ENCODE data around the gene RALGDS.

RALGDS gene

DNA sequence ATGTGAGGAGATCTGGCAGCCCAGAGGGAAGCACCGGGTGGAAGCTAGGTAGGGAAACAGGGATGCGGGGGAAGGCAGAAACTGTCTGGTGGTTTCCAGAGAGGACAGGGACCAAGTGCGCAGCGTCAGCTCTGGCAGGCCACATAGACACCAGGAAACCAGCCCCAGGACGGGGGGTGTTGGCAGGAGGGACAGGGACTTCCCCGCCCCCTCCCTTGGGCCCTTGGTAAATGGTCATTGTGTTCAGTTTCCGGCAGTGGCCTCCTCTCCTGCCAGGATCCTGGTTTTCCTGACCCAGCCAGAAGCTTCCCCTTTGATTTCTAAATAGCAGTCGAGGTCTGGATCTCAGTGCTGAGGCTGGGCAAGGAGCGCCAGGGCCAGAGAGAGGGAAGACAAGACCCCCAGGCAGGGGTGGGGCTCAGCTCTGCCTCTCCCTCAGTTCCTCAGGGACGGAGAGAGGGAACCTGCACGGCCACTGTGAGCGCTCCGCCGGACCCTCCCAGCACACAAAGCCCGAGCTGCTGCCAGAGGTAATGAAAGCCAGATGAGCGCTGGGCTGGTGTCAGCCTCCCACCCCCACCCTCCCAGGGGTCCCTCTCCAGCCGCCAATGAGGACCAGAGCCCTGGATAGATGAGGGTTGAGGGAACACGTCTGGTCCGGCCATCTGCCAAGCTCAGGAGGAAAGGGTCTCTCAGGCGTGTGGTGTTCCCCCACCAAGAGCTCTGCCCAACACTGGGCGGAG, 1.8 kb downstream of the RALGDS start:
- DNase-seq (ENCODE audit: low spot score), result no peak

DNA sequence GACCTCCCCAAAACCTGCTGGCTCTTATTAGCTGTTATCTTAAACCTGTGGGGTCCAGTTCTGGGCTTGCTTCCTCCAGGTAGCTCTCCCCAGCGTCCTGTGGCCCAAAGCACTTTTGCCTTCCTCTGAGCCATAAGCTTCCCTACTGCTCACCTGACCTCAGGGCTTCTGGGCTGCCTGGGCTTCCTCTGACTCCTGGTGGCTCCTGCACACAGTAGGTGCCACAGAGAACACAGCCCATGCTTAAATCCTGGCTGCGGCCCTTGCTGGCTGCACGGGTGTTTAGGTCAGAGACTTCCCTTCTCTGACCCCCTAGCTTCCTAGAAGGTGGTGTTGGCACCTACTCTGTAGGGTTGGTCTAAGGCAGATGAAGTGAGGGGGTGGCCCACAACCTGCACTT, 2.5 kb downstream of the RALGDS start:
- no peak for DNase-seq (ENCODE audit: low spot score)

DNA sequence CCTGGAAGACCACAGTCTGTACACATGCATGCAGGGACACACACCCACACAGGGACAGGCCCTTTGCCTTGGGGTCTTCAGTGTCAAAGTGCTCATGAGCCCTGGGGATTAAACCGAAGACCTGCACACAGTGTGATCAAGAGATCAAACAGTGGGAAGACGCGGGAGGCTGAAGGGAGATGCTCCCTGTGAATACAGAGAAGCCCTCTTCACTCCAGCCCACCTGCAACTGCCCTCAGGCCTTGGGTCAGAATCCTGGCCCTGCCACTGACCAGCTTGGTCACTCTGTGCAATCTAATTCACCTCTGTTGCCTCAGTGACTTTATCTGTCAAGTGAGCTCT, 2.9 kb downstream of the RALGDS start:
- no peak for DNase-seq (ENCODE audit: low spot score)

DNA sequence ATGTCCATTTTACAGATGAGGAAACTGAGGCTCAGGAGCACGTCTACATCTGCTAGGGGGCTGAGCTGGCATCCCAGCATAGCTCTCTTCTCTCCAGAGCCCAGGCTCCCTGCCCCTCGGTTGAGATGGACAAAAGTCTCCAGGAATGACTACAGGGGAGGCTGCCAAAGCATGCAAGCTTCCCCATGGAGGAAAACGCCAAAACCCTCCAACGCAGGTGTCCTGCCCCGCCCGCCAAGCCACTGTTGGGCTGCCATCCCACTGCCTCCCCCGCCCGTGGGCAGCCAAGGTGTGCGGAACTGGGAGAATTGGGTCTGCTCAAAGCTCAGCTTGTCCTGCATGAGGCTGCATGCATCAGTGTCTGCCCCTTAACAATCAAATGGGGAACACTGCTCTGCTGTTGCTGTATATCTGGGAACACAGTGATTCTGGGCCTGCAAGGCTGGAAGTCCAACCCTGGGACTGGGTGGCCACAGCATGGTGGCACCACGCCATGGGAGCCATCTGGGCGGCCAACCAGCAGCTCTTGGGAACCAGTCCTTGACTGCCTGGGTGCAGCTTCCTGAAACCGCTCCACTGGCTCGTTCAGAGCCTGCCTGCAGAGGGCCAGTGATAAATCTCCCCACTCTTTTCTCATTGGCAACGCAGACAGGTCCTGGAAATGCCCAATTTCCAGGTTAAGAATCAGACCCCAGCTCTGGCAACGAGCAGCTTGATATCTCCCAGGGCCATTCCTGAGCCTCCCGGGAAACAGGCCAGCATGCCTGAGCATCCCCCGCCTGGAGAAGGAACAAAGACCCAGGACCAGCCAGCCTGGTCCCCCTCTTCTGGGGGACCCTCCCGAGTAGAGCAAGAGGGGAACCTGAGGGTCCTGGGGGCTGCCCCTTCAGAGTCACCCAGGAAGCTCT, 3.5 kb downstream of the RALGDS start:
- no peak for DNase-seq (ENCODE audit: low spot score)

DNA sequence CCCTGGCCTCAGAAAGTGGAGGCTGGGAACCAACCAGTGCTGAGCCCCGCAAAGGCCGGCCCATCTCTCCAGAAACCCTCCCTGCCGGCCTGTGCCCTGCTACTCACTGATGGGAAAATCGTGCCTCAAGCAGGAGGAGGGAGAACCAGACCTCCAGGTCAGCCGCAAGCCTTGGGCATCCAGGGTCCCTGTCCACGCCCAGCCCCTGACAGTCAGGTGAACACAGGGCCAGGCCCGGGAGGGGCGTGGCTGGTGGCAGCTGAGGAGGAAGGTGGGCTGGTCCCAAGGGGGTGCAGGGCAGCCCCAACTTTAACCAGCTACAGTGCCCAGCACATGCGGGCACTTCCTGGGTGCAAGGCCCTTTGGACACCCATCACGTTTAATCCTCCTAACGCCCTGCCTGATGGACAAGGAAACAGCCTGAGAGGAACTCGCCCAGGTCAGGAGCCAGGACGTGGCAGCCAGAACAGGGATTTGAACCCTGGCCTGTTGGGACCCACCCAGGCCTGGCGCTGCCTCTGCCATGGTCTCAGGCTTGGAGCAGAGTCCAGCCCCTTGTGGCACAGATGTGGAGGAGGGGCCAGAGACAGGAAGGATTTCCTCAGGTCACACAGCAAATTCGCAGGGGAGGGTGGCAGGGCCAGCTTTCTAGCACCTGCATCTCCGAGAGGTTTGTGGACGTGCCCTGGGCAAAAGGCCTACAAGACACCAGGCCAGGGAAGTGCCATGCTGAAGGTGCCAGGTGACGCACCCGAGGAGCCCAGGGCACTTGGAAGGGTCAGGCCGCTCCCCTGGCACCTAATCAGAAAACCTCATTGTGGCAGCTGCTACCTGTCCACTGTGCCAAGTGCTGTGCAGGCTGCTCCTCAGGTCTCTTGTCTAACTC, 4.5 kb downstream of the RALGDS start:
- no peak for DNase-seq (ENCODE audit: low spot score)

DNA sequence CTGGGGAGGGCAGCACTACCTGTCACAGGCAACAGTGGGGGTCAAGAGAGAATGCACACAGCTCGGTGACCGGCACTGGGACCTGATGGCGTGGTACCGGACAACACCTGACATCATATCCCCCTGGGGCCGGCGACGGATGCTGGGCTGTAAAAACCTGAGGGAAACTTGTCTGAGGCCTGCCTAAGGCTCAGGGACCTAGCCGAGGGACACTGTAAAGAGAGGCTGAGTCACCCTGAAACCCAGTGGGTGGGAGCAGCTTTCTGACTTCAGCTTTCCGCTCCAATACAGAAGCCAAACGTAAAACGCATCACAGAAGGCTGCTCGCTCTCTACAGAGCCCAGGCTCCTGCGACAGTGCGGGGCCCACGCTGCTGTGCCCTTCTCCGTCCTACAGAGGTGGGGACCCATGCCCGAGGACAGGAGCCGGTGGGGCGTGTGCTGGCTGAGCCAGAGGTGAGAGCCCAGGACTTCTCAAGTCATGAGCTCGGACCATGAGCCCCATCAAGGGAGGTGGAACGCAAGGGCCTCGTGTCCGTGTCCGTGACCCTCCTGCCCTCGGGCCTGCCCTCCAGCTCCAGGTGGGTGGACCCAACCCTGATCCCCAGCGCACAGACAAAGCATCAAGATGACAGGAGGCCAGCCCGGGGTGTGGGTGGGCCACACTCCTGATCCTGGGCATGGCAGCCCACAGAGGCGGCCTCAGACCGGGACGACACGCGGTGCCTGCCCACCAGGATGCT, 5.3 kb downstream of the RALGDS start:
- no peak for DNase-seq (ENCODE audit: low spot score)

DNA sequence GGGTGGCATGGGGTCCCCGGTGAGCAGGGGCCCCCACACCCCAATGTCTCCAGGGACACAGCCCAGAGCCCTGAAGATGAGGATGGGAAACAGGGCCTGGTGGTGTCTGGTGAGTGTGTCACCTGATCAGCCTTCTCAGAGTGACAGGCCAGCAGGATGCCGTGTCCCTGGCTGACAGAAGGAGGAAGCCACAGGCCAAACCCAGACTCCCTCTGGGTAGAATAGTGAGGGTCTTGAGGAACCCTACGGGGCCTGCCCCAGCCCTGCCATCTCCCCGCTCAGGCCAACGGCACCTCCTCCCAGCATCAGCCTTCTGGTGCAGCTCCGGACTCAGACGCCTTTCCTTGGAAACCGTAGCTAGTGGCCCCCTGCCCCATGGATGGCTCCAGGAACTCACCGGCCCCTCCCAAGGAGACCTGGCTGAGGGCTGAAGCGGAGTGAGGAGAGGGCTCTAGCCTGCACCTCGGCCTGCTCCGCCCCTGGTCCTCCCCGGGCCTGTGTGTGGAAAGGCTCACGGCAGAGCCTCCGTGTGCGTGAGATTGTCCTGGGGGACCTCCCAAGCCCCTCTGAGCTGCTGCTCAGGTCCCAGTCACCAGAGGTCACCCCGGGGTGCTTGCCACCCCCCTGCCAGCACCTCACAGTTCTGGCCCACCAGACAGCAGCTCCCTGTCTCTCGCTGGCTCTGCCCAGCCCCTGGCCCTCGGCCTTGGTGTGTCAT, 6.0 kb downstream of the RALGDS start:
- no peak for DNase-seq (ENCODE audit: low spot score)

DNA sequence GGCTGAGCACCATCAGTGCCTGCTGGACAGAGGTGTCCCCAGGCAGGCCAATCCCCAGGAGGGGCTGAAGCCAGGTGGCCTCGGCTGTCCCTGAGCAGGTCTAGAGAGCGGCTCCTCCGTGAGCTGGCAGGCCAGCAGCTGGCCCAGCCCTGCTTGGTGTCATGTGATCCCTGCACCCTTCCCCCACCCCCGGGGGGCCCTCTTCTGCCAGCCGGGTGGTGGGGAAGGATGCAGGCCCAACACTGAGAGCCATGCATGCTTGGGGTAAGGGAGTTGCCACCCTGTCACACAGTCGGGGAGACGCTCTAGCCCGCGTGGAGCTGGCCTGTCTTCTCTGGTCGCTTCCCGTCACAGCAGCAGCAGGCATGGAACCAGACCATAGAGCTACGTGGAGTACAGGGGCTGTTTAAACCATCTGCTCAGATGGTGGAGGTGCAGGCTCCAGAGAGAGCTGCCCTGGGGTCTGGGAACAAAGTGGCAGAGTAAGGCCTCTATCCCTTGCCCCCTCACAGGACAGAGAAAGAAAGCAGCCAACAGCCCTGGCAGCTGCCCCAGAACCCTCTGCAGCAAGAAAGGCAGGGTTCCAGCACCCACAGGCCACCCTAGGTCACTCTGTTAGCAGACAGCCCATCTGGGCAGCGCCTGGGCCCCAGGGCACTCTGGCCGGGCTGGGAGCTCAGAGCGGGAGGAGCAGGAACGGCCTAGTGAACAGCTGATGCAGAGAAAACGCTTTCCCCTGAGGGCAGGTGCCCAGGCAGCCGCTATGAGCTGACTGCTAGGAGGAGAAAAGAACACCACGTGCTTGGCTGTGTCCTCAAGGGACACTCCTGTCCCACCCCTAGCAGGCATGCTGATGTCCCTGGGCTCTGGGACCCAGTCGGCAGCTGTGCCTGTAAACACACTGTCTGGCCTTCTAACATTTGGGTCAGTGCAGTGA, 6.8 kb downstream of the RALGDS start:
- no peak for DNase-seq (ENCODE audit: low spot score)

DNA sequence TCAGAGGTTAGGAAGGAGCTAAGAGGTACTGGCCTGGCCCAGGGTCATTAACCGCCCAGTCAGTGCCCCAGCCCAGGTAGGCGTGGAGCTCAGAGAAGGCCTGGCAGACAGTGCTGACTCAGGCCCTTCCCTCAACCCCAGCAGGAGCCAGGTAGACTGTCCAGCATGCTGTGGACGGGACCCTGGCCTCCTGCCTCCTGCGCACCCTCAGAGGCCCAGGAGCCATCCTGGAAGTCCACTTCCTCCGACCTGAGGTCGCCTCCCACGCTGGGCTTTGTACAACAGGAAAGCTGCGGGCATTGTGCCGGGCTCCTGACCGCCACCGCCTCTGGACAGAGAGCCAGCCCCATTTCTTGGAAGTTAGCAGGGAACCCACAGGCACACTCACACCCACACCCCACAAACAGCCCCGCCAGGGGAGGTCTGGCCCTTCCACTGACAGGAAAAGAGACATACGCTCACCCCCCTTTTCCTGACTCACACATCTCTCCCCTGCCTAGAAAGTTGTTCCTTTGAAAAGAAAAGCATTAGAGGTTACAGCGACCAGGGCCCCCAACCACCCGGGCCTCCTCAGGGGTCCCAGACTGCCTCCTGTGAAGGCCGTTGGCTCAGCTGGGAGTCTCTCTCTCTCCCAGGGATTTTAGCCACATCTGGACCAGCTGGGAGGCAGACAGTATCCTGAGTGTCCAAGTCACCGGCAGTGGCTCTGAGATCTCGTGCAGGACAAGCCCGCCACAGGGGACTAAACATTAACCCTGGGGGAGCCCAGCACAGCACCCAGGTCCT, 7.7 kb downstream of the RALGDS start:
- DNase-seq (ENCODE audit: low spot score), result no peak

DNA sequence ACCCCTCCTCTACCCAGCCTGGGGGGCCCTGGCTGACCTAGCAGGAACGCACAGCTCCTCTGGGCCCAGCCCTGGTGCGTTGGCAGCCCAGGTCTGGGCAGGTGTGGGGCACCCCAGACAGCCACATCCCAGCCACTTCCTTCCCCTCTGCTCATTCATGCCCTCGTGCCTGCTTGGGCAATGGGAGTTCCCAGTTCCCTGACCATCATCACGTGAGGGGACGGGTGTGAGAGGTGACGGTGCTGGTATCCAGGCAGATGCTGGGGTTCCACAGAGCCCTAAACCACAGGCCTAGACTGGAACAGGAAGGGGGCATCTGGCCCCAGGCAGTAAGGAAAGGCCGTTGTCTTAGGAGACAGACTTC, 8.4 kb downstream of the RALGDS start:
- no peak for DNase-seq (ENCODE audit: low spot score)

DNA sequence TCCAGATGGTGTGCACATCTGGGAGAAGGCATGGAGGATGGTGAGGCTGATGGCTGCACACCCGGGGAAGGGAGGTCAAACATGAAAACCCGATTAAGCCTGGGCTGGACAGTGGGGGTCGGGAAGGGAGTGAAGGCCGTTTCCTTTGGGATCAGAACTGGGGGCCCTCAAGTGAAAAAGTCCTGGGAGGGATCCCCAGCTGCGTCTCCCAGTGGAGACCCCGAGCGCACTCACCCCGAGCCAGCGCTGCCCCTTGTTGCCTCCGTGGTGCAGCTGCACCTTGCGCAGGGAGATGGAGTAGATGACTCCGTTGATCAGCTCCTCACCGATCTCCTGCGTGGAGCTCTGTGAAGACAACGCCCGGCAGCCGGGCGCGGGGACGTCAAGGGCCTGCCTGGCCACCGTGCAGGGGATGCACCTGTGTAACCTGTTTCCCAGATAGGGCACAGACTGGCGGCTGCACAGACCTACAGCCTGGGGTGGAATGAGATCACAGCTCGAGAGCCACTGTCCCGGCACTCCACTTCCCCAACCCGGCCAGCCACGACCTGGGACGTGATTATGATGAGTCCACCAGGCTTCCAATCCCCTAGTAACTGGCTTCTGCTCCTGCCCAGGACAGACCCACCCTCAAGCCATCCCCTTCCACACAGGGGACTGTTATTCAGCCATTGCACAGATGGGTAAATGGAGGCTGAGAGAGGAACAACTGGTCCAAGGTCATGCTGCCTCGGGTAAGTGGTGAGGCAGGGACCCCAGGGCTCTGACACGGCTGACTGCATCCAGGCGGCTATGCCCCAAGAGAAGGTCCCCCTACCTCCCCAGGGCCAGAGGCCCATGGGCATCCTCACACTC, 9.0 kb downstream of the RALGDS start:
- no peak for DNase-seq (ENCODE audit: low spot score)

DNA sequence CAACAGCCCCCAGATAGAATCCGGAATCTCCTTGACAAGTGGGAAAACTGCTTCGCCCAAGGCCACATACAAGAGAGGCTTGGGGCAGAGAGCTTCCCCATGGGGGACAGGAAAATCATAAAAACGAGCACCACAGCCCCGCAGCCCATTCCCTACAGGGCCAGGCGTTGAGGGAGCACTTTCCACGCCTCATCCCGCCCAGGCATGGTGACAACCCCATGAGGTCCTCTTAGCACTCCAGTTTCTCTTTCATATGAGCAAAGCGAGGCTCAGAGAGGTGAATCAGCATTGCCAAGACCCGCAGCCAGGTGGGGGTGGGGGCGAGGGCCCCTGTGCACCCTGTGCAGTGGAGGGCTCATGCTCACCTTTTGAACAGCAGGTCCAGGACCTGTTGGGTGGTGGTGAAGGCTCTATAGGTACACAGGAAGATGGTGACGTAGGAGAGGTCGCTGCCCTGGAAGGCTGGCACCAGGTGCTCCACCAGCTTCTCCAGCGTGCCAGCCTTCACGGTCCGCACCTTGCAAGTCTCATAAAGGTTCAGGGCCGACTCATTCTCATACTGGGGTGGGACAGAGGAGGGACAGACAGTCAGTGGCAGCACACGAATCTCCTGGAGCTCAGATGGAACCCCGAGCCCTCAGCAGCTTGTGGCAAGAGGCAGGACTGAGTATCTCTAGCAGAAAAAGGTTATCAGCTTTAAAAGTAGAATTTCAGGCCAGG, 10.9 kb downstream of the RALGDS start:
- no peak for DNase-seq (ENCODE audit: low spot score)

DNA sequence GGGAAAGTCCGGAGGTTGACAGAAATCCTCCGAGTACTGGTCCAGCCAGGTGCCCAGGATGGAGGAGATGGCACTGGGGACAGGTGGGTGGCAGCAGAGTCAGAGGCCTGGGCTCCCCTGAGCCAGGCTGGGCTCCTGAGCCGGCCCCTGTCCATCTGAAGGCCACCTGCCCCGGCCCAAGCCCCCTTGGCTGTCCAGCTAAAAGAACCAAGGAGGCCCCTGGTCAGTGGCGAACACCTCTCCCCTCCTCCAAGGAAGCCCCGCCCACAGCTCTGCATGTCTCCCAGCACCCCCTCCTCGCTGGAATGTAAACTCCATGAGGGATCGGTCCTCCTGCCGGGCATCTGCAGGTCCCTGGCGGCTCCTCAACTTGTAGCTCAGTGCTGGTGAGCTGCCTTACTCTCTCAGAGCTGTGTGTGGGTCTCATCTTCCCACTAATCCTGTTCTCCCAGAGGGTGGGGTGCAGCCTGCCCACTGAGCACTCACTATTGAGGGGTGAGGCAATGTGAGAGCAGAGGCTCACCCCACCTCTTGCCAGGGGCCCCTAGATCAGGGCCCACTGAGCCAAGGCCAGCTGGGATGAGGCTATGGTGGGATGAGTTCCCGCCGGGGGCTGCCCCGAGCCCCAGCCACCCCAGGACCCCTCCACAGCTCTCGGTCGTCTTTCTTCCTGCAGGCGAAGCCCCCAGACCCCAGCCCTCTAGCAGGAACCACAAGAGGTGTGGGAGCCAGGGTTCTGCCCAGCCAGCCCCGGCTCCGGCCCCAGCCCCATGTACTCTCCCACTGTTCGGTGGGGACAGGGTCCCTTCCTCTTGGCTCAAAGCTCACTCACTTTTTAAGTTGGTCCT, 12.0 kb downstream of the RALGDS start:
- no peak for DNase-seq (ENCODE audit: low spot score)

DNA sequence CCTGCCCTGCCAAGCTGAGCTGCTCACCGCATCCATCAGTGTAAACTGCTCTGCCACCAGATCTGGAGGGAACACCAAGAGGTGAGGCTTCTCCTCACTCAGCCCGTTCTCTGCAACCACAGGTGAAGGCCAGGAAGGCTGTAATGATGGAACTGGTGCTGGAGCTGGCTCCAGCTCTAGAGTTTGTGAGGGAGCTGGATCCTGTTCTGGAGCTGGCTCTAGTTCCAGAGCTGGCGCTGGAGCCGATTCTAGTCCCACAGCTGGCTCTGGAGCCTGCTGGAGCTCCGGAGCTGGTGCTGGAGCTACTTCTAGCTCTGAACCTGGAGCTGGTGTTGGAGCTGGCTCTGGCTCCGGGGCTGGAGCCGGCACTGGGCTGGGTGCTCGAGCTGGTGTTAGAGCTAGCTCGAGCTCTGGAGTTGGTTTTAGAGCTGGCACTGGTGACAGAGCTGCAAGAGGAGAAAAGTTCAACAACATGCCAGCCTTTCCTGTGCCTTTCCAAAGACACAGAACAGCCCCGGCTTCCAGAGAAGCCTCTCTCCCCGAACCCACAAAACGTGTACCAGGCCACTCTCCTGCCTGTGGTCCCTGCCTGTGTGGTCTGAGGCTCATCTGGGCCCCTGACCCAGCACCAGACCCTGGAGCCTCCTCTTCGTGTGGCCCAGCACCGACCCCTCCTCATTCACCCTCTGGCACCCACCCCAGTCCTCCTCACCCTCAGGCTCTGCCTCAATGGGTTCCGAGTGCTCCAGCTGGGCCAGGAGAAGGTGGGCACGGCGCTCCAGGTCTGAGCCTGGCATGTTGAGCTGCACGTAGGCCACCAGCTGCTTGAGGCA, 12.9 kb downstream of the RALGDS start:
- DNase-seq (ENCODE audit: low spot score), result no peak

DNA sequence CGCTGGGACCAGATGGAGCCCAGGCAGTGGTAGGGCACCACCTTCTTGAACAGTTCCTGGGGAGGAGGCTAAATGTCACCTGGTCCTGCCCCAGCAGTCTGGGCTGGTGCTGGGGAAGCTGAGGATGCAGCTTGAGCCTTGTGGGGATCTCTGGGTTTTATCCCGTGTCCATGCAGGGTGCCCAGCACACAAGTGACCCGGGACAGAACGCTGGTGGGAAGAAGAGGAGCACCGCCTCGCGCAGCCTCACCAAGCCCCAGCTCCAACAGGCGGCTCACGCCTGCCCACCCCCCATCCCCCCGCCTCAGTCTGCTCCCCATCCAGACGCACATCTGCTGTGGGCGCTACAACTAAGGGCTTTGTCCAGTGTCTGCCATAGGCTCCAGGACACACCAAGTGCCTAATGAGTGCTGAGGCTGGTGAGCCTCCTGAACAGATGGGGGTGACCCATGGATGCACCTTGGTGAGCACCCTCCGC, 13.8 kb downstream of the RALGDS start:
- no peak for DNase-seq (ENCODE audit: low spot score)
